OCI-M2 (cell line): ENCODE measurements around the gene ADAP2.
"Not testable (repeated sequence)": the region's sequence is repeated elsewhere in the genome, so short reads cannot be mapped to it uniquely, and the experiment has no call there.

Source experiments
- DNase-seq: peaks from one replicate; lab custom pipeline; 2025; ENCODE audit not compliant: unreplicated experiment; lab: John Stamatoyannopoulos, UW

ADAP2 gene

GRCh38 chr17:30965686-30966085 lies 43.9 kb downstream of the ADAP2 start:
- no peak for DNase-seq

- DNase-seq: not testable (repeated sequence)
Observed at GRCh38 chr17:30967911-30968310, 46.2 kb downstream of the ADAP2 start.

- DNase-seq: no peak
Observed at GRCh38 chr17:30969989-30970830, 48.5 kb downstream of the ADAP2 start.

- no peak for DNase-seq
Observed at GRCh38 chr17:30970831-30971567, 49.3 kb downstream of the ADAP2 start, which contains the start of gene RNF135. RNF135 (plus strand) TSS chr17:30971039; CDS start chr17:30971074, 35 bp downstream.

GRCh38 chr17:30975042-30975820 lies 53.5 kb downstream of the ADAP2 start:
- no peak for DNase-seq

- DNase-seq: not testable (repeated sequence)
Observed at GRCh38 chr17:30979919-30980318, 58.2 kb downstream of the ADAP2 start.

- no peak for DNase-seq
Observed at GRCh38 chr17:30981531-30982519, 60.1 kb downstream of the ADAP2 start.

GRCh38 chr17:30982855-30983254 lies 61.1 kb downstream of the ADAP2 start:
- DNase-seq: no peak

- DNase-seq: no peak
Observed at GRCh38 chr17:30990458-30990857, 68.7 kb downstream of the ADAP2 start.

GRCh38 chr17:30992551-30992950 lies 70.8 kb downstream of the ADAP2 start:
- no peak for DNase-seq

- no peak for DNase-seq
Observed at GRCh38 chr17:30995347-30995746, 73.6 kb downstream of the ADAP2 start.

GRCh38 chr17:30996486-30996885 lies 74.7 kb downstream of the ADAP2 start:
- DNase-seq: no peak

- DNase-seq: no peak
Observed at GRCh38 chr17:30997270-30997669, 75.5 kb downstream of the ADAP2 start.

- no peak for DNase-seq
Observed at GRCh38 chr17:30997842-30998241, 76.1 kb downstream of the ADAP2 start.

GRCh38 chr17:31002047-31002446 lies 80.3 kb downstream of the ADAP2 start:
- DNase-seq: no peak

GRCh38 chr17:31003225-31003866 lies 81.6 kb downstream of the ADAP2 start:
- no peak for DNase-seq

GRCh38 chr17:31004160-31004559 lies 82.4 kb downstream of the ADAP2 start:
- DNase-seq: no peak

GRCh38 chr17:31007695-31008373 lies 86.1 kb downstream of the ADAP2 start:
- DNase-seq: no peak

- DNase-seq: no peak
Observed at GRCh38 chr17:31008374-31009041, 86.8 kb downstream of the ADAP2 start.
